SK-N-SH treated with all-trans-retinoic acid at 6 μM for 48 hours (cell line): Measurements from ENCODE around the gene DPP7.

ENCODE experiments used
- ATAC-seq: fragments of 200-7000 bp; cut with Tn5 transposase; 3 replicates; pipeline ENCODE4 v1.9.1; 2020; ENCODE audit warnings: mild to moderate bottlenecking, moderate library complexity
- ARNTL ChIP-seq: fragments of 450-650 bp; formaldehyde crosslinking; IDR thresholded peaks from 2 replicates; pipeline ENCODE4 v1.5.0; 2020; ENCODE audit warnings: low read depth, mild to moderate bottlenecking, moderate library complexity, borderline replicate concordance
- CSDC2 ChIP-seq: fragments of 250-450 bp; sonication (Bioruptor Pico); IDR thresholded peaks from 2 replicates; pipeline ENCODE4 v1.5.0; 2020; ENCODE audit warnings: mild to moderate bottlenecking, moderate library complexity
- CSRNP3 ChIP-seq: fragments of 250-450 bp; sonication (Bioruptor Pico); IDR thresholded peaks from 2 replicates; pipeline ENCODE4 v1.5.1; 2021; ENCODE audit warnings: mild to moderate bottlenecking, moderate library complexity
- ESRRG ChIP-seq: fragments of 250-450 bp; sonication (Bioruptor Pico); IDR thresholded peaks from 2 replicates; pipeline ENCODE4 v1.6.1; 2021; ENCODE audit warnings: mild to moderate bottlenecking
- GLIS3 ChIP-seq: fragments of 250-450 bp; sonication (Bioruptor Pico); IDR thresholded peaks from 2 replicates; pipeline ENCODE4 v1.5.0; 2020; ENCODE audit warnings: mild to moderate bottlenecking, moderate library complexity
- ISL1 ChIP-seq: fragments of 250-450 bp; sonication (Bioruptor Pico); IDR thresholded peaks from 2 replicates; pipeline ENCODE4 v2.1.2; 2022; ENCODE audit warnings: mild to moderate bottlenecking, moderate library complexity
- OSR1 ChIP-seq: fragments of 250-450 bp; sonication (Bioruptor Pico); IDR thresholded peaks from 2 replicates; pipeline ENCODE4 v1.8.0; 2022; ENCODE audit warnings: moderate library complexity, mild to moderate bottlenecking, inconsistent platforms
- PATZ1 ChIP-seq: fragments of 250-450 bp; sonication (Bioruptor Pico); IDR thresholded peaks from 2 replicates; pipeline ENCODE4 v1.8.0; 2020; ENCODE audit warnings: mild to moderate bottlenecking, moderate library complexity, borderline replicate concordance
- PPARA ChIP-seq: fragments of 250-450 bp; sonication (Bioruptor Pico); IDR thresholded peaks from 2 replicates; pipeline ENCODE4 v1.5.0; 2020; ENCODE audit warnings: mild to moderate bottlenecking, borderline replicate concordance
- RARB ChIP-seq: fragments of 250-450 bp; sonication (Bioruptor Pico); IDR thresholded peaks from 2 replicates; pipeline ENCODE4 v1.8.0; 2021; ENCODE audit warnings: mild to moderate bottlenecking, moderate library complexity
- SNAI2 ChIP-seq: fragments of 250-450 bp; sonication (Bioruptor Pico); IDR thresholded peaks from 2 replicates; pipeline ENCODE4 v1.5.0; 2020; ENCODE audit warnings: mild to moderate bottlenecking, moderate library complexity
- TCF4 ChIP-seq: fragments of 250-450 bp; sonication (Bioruptor Pico); IDR thresholded peaks from 2 replicates; pipeline ENCODE4 v1.8.0; 2021; ENCODE audit warnings: mild to moderate bottlenecking, moderate library complexity, borderline replicate concordance
- TOX ChIP-seq: fragments of 250-450 bp; sonication (Bioruptor Pico); IDR thresholded peaks from 2 replicates; pipeline ENCODE4 v1.8.0; 2021; ENCODE audit warnings: mild to moderate bottlenecking, moderate library complexity, borderline replicate concordance
- TSHZ2 ChIP-seq: fragments of 250-450 bp; sonication (Bioruptor Pico); IDR thresholded peaks from 2 replicates; pipeline ENCODE4 v1.5.0; 2020; ENCODE audit warnings: mild to moderate bottlenecking, moderate library complexity
- ZC3H10 ChIP-seq: fragments of 250-450 bp; sonication (Bioruptor Pico); IDR thresholded peaks from 2 replicates; pipeline ENCODE4 v1.5.1; 2021; ENCODE audit warnings: mild to moderate bottlenecking, moderate library complexity
- ZFP3 ChIP-seq: fragments of 250-450 bp; sonication (Bioruptor Pico); IDR thresholded peaks from 2 replicates; pipeline ENCODE4 v1.5.0; 2020; ENCODE audit warnings: mild to moderate bottlenecking, moderate library complexity
- ZFP30 ChIP-seq: fragments of 450-650 bp; formaldehyde crosslinking; IDR thresholded peaks from 2 replicates; pipeline ENCODE4 v1.5.0; 2022; ENCODE audit warnings: mild to moderate bottlenecking, moderate library complexity
- ZNF565 ChIP-seq: fragments of 450-650 bp; formaldehyde crosslinking; conservative IDR thresholded peaks from 2 replicates; pipeline ENCODE4 v1.5.0; 2020; ENCODE audit warnings: low read depth, mild to moderate bottlenecking, moderate library complexity
- ZNF70 ChIP-seq: fragments of 450-650 bp; formaldehyde crosslinking; IDR thresholded peaks from 2 replicates; pipeline ENCODE4 v1.5.0; 2020; ENCODE audit warnings: mild to moderate bottlenecking, moderate library complexity
- ZNF8 ChIP-seq: fragments of 450-650 bp; formaldehyde crosslinking; IDR thresholded peaks from 2 replicates; pipeline ENCODE4 v1.5.0; 2020; ENCODE audit warnings: mild to moderate bottlenecking, moderate library complexity

DPP7 gene

GRCh38 chr9:137114613-137115393, at the start of gene DPP7:
Gene DPP7, minus strand, starts transcription at chr9:137114733. Its CDS starts 20 bp downstream, at chr9:137114713.
- no peak for TF ChIP-seq SNAI2 (CRISPR knock-in tag)
- no peak for TF ChIP-seq TSHZ2
- no peak for TF ChIP-seq PPARA (CRISPR knock-in tag)
- no peak for TF ChIP-seq TCF4 (CRISPR knock-in tag)
- no peak for TF ChIP-seq CSDC2 (CRISPR knock-in tag)
- TF ChIP-seq ZFP30 = no peak
- no peak for TF ChIP-seq ZFP3 (CRISPR knock-in tag)
- no peak for TF ChIP-seq RARB (CRISPR knock-in tag)

GRCh38 chr9:137163805-137164204, 49.3 kb upstream of the DPP7 start:
- no peak for TF ChIP-seq TOX (CRISPR knock-in tag)
- TF ChIP-seq ZFP30 = no peak
- ATAC-seq = no peak

More at GRCh38 chr9:137114613-137115393, at the start of gene DPP7:
- peak; percentile 79 for ATAC-seq

- ATAC-seq = no peak
- TF ChIP-seq ZNF70 = no peak
- TF ChIP-seq ZNF565 (CRISPR knock-in tag) = no peak
- no peak for TF ChIP-seq ESRRG (CRISPR knock-in tag)
- no peak for TF ChIP-seq ZFP30
- no peak for TF ChIP-seq OSR1 (CRISPR knock-in tag)
- TF ChIP-seq PATZ1 (CRISPR knock-in tag) = no peak
- no peak for TF ChIP-seq CSDC2 (CRISPR knock-in tag)
- TF ChIP-seq ISL1 (CRISPR knock-in tag) = no peak
- no peak for TF ChIP-seq TSHZ2
- TF ChIP-seq TOX (CRISPR knock-in tag) = no peak
- no peak for TF ChIP-seq ZNF8 (CRISPR knock-in tag)
- no peak for TF ChIP-seq ZC3H10 (CRISPR knock-in tag)
- TF ChIP-seq RARB (CRISPR knock-in tag) = no peak
- TF ChIP-seq PPARA (CRISPR knock-in tag) = no peak
- no peak for TF ChIP-seq ARNTL (CRISPR knock-in tag)
- TF ChIP-seq, all 23 proteins: peak for 0
Measured at GRCh38 chr9:137163365-137163715, 48.8 kb upstream of the DPP7 start.

GRCh38 chr9:137162505-137163364, 48.2 kb upstream of the DPP7 start:
- no peak for ATAC-seq
- TF ChIP-seq CSRNP3 (no peak), PPARA (CRISPR knock-in tag) (no peak), GLIS3 (CRISPR knock-in tag) (no peak), OSR1 (CRISPR knock-in tag) (no peak), RARB (CRISPR knock-in tag) (no peak), ZNF70 (no peak), ZNF565 (CRISPR knock-in tag) (no peak), ARNTL (CRISPR knock-in tag) (no peak), TOX (CRISPR knock-in tag) (no peak), ESRRG (CRISPR knock-in tag) (no peak), PATZ1 (CRISPR knock-in tag) (no peak), ZC3H10 (CRISPR knock-in tag) (no peak), SNAI2 (CRISPR knock-in tag) (no peak)
